Left lung (tissue), 10 donors: ENCODE data around the gene GIPC3. TPM values are rescaled to one million over a fixed set of nuclear protein-coding genes. Genes with fewer than 3 reads are reported as not detected.
A peak's percentile ranks its signal among the peaks of the same experiment; 100 is the strongest.
"Not testable (repeated sequence)": the region's sequence is repeated elsewhere in the genome, so short reads cannot be mapped to it uniquely, and the experiment has no call there.

Experiments
- ATAC-seq: fragments of 200-7000 bp; cut with Tn5 transposase; one replicate; pipeline ENCODE4 v1.9.1; 2020; ENCODE audit warnings: moderate library complexity
- DNase-seq, 4 donors: peaks; one replicate each; pipeline ENCODE4 v3.0.0-alpha.2; 2013 to 2020
- H3K27ac ChIP-seq, 2 donors: fragments of 200-600 bp; sonication (generic) in 1 of 2; one replicate each; pipeline versions ENCODE4 v1.5.0 to v1.8.0; 2020 to 2021
- H3K27me3 ChIP-seq, 2 donors: fragments of 200-600 bp; sonication (generic) in 1 of 2; one replicate each; pipeline versions ENCODE4 v1.5.0 to v1.8.0; 2020 to 2021
- H3K36me3 ChIP-seq, 2 donors: fragments of 200-600 bp; sonication (generic) in 1 of 2; one replicate each; pipeline versions ENCODE4 v1.5.0 to v1.8.0; 2020 to 2021
- H3K4me1 ChIP-seq, 2 donors: fragments of 200-600 bp; one replicate each; pipeline ENCODE4 v1.8.0; 2021
- H3K4me3 ChIP-seq, 2 donors: fragments of 200-600 bp; sonication (generic) in 1 of 2; one replicate each; pipeline versions ENCODE4 v1.5.0 to v1.8.0; 2020 to 2021; ENCODE audit warnings: mild to moderate bottlenecking in 1 of 2
- H3K9me3 ChIP-seq, 2 donors: fragments of 200-600 bp; sonication (generic) in 1 of 2; one replicate each; pipeline versions ENCODE4 v1.5.0 to v1.8.0; 2020 to 2021
- intact Hi-C, 2 donors: fragments of 100-400 bp; cut with DNase I; formaldehyde crosslinking; loops; one replicate each; pipeline versions ENCODE4 v1.11.2 to v1.14.2; 2022
- polyA plus RNA-seq, 6 donors: library from polyadenylated mRNA; unstranded; fragments of 120-200 nt; gene quantifications; one replicate each; pipeline ENCODE4 v1.2.1, GENCODE V29; 2013; ENCODE audit not compliant: insufficient read length in 6 of 6
- total RNA-seq, 2 donors: library from RNA; stranded (reverse); fragmentation: NEBNext Ultra II Directional; extraction: Animal tissue kit (Norgen Biotek cat#: 25700); gene quantifications; one replicate each; pipeline ENCODE4 v1.2.1, GENCODE V29; 2021
- TF ChIP-seq, protein P1 (sequence below), 2 donors: fragments of 200-600 bp; sonication (generic) in 1 of 2; IDR thresholded peaks; one replicate each; pipeline versions ENCODE4 v1.5.0 to v1.8.0; 2021; ENCODE audit warnings: antibody characterized with exemption in 2 of 2
- donor health status: DM: no; HTN: yes; CAD: no.
- donor health status: DM: no; HTN: no; CAD: no.

The GIPC3 gene
- total and polyA plus RNA-seq, 8 donors = 3.1 to 8.5 (median 4.4) TPM

- peak within 1 kb of the TSS; percentile 93 to 98 for H3K4me3 ChIP-seq
- TF ChIP-seq, protein P1, sequence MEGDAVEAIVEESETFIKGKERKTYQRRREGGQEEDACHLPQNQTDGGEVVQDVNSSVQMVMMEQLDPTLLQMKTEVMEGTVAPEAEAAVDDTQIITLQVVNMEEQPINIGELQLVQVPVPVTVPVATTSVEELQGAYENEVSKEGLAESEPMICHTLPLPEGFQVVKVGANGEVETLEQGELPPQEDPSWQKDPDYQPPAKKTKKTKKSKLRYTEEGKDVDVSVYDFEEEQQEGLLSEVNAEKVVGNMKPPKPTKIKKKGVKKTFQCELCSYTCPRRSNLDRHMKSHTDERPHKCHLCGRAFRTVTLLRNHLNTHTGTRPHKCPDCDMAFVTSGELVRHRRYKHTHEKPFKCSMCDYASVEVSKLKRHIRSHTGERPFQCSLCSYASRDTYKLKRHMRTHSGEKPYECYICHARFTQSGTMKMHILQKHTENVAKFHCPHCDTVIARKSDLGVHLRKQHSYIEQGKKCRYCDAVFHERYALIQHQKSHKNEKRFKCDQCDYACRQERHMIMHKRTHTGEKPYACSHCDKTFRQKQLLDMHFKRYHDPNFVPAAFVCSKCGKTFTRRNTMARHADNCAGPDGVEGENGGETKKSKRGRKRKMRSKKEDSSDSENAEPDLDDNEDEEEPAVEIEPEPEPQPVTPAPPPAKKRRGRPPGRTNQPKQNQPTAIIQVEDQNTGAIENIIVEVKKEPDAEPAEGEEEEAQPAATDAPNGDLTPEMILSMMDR (IDR thresholded peaks at IDR 0.05) = no peak
- peak within 1 kb of the TSS; percentile 92 to 96 for H3K27ac ChIP-seq
- H3K27me3 ChIP-seq = no peaks in the 10 kb centered on the region
- peaks cover 0 to 31% of the 10 kb centered on the region in 2 donors for H3K36me3 ChIP-seq
- intact Hi-C loops = no loop called here
- peaks cover 12 to 17% of the 10 kb centered on the region in 2 donors for H3K4me1 ChIP-seq
- peak; percentile 99 for ATAC-seq
- no peaks in the 10 kb centered on the region for H3K9me3 ChIP-seq
- peak; percentile 98 to 100 (median 98) for DNase-seq
These were observed 41.4 kb downstream of the GIPC3 start, which contains the start of gene CACTIN for GRCh38 chr19:3626473-3627350. TSS of gene CACTIN (minus strand) at chr19:3626790. CDS start at chr19:3626762, 28 bp downstream.

DNA sequence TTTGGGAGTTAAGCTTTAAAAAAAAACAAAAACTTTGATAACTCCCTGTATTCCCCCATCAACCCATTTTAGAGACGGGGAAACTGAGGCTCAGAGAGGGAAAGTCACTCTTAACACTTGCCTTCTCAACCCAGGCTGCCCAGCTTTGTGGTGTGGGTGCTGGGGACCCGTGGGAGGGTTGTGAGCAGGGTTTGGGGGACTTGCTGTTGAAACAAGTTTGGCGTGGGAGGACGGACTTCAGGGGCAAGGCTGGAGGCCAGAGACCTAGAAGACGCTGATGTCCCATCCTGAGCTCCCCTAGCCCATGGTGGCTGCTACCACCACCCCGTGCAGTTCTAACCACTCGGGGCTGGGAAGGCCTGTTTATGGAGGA is 42.1 kb downstream of the GIPC3 start:
- TF ChIP-seq, protein P1 (IDR thresholded peaks at IDR 0.05) = no peak
- DNase-seq (no peak), ATAC-seq (no peak)
- intact Hi-C loops = no loop called here
- H3K4me1 ChIP-seq = peaks cover 12 to 17% of the 10 kb centered on the region in 2 donors
- peak overlapping the region in 1 of 2 donors; percentile 98 for H3K4me3 ChIP-seq
- H3K9me3 ChIP-seq = no peaks in the 10 kb centered on the region
- peak overlapping the region; percentile 92 to 96 for H3K27ac ChIP-seq
- H3K27me3 ChIP-seq = no peaks in the 10 kb centered on the region
- peaks cover 0 to 31% of the 10 kb centered on the region in 2 donors for H3K36me3 ChIP-seq

GRCh38 chr19:3628766-3629165 is 43.5 kb downstream of the GIPC3 start:
- intact Hi-C loops, H3K27ac ChIP-seq, H3K9me3 ChIP-seq, DNase-seq, H3K27me3 ChIP-seq, H3K4me3 ChIP-seq, ATAC-seq: not testable (repeated sequence)
- H3K4me1 ChIP-seq = peaks cover 12 to 17% of the 10 kb centered on the region in 2 donors
- H3K36me3 ChIP-seq = peaks cover 0 to 31% of the 10 kb centered on the region in 2 donors

DNA sequence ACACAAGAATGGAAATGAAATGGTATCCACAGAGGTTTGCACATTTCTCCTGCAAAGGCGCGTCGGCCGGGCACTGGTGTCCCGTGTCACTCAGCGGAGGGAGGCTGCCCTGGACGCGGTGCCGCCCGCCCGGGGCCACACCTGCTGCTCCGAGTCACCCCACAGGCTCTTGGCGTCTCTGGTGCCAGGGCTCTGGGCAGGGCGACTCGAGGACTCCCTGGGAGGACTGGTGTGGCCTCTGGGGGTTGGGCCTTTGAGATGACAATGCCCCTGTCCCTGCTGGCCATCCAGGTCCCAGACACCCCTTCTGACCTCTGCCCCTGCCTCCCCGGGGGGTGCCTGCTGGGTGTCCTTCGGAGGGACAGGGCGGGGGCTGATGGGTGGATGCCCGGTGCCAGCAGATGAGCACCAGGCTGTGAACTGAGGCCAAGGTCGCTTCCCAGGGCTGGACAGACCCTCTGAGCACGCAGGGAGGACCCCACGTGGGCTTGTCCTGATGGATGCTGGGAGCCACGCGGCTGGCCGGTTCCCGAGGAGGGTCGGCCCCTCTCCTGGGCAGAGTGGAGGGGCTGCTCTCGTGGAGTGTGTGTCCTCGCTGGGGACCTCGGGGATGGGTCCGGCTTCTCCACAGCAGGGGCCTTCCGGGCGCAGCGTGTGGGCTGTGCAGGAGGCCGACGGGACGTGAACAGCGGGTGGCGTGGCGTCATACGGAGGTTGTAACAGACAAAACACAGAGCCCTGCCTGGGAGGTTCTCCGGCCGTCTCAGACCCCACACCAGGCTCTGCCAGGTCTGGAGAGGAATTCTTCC is 46.0 kb downstream of the GIPC3 start:
- no peak for DNase-seq
- Histone ChIP-seq H3K27me3 (no peaks in the 10 kb centered on the region), H3K4me3 (no peak overlapping the region), H3K27ac (no peak overlapping the region), H3K9me3 (no peaks in the 10 kb centered on the region), H3K4me1 (no peaks in the 10 kb centered on the region), H3K36me3 (peaks cover 0 to 38% of the 10 kb centered on the region in 2 donors)
- ATAC-seq = no peak
- intact Hi-C loops = no loop called here
- TF ChIP-seq, protein P1 (IDR thresholded peaks at IDR 0.05) = no peak

DNA sequence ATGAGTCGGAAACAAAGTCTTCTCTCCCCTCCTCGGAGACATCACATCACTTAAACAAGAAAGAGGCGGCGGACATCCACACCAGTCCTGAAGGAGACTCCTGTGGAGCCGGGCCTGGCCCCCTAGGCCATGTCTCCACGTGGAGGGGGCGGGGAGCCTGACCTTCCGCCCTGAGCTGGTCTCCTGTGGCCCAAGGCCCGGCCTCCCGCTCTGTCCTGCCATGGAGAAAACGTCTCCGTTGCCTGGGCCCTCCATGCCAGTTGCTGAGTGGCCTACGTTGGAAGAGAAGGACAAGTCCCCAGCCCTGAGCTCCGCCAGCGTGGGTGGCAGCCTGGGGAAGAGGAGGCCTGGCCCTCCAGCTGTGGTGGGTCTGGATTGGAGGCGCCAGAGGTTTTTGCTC is 46.8 kb downstream of the GIPC3 start:
- no peaks in the 10 kb centered on the region for H3K4me1 ChIP-seq
- H3K36me3 ChIP-seq = peaks cover 0 to 47% of the 10 kb centered on the region in 2 donors
- no peak overlapping the region for H3K27ac ChIP-seq
- H3K4me3 ChIP-seq = no peak overlapping the region
- no peaks in the 10 kb centered on the region for H3K27me3 ChIP-seq
- TF ChIP-seq, protein P1 (IDR thresholded peaks at IDR 0.05) = no peak
- intact Hi-C loops = no loop called here
- no peaks in the 10 kb centered on the region for H3K9me3 ChIP-seq
- ATAC-seq (no peak), DNase-seq (no peak)
